NCI-H2171 treated with DMSO at 0.1 percent for 48 hours (cell line): Measurements from ENCODE around the gene SPRR3.
"Not testable (repeated sequence)": the region's sequence is repeated elsewhere in the genome, so short reads cannot be mapped to it uniquely, and the experiment has no call there.

ENCODE experiments used
- DNase-seq: peaks from one replicate; lab custom pipeline; 2025; lab: John Stamatoyannopoulos, UW

SPRR3 gene

DNA sequence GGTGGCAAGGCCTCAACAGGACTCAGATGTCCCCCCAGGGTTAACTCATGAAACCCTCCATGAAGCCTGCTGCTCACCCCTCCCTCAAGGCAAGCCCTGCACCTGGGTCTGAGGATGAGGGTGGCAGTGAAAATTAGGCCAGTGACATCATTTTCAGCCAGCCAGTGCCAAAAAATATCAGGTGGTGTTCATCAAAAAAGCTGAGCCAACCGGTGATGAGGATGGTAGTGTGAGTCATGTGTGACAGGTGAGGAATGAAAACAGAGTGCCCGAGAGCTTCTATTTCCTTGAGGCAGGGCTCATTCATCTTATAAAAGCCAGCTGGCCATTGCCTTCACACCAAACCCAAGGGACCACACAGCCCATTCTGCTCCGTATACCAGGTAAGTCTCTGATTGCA, 17.8 kb upstream of the SPRR3 start, which contains the start of gene SPRR1A:
TSS of gene SPRR1A (plus strand) at position 339 of the 400 bp plus-strand sequence. CDS start 1,150 bp downstream, outside the sequence.
- DNase-seq, result no peak

- DNase-seq, result no peak
Measured at GRCh38 chr1:152986578-152986977, 15.0 kb upstream of the SPRR3 start.

DNA sequence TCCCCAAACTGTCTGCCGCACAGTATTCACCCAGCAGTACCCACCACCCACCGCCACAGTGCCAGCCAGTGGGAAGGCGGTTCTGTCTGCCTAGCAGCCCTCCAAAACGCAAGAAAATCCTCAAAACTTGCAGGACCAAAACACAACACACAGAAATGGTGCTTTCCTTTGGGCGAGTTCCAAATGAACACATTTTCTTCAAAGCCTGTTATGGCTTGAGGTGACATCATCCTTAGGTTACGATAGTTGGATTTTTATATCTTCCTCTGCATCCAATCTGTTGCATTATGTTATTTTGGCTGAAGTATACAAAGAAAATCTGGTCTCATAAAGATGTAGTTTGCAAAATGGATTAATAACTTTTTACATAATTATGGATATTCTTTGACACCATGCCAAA, 8.4 kb upstream of the SPRR3 start:
- DNase-seq, result no peak

- no peak for DNase-seq
Measured at GRCh38 chr1:152995842-152996241, 5.7 kb upstream of the SPRR3 start.

GRCh38 chr1:152996633-152997400, 4.7 kb upstream of the SPRR3 start:
- DNase-seq, result peak; percentile 26

GRCh38 chr1:152997901-152998300, 3.6 kb upstream of the SPRR3 start:
- peak; percentile 85 for DNase-seq

DNA sequence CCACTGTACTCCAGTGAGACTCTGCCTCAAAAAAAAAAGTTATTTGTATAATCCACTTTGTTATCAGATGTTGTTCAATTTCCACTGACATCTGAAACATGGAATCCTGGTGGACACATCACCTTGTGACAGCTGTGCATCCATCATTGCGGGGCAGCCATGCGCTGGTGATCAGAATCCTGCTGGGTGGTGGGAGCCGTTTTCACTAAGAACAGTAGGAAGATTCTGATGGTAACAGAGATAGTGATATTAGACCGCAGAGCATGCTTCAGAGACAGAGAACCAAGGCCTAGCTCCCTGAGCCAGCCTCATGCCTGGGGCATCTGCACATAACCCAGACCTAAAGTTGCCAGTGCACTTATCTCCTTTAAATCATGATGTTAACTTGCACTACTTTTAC, 3.1 kb upstream of the SPRR3 start:
- no peak for DNase-seq

- no peak for DNase-seq
Measured at GRCh38 chr1:152999818-153000217, 1.7 kb upstream of the SPRR3 start.

GRCh38 chr1:153000294-153000693, 1.3 kb upstream of the SPRR3 start:
- DNase-seq, result no peak

- DNase-seq, result not testable (repeated sequence)
Measured at GRCh38 chr1:153011235-153011758, 9.7 kb downstream of the SPRR3 start.

DNA sequence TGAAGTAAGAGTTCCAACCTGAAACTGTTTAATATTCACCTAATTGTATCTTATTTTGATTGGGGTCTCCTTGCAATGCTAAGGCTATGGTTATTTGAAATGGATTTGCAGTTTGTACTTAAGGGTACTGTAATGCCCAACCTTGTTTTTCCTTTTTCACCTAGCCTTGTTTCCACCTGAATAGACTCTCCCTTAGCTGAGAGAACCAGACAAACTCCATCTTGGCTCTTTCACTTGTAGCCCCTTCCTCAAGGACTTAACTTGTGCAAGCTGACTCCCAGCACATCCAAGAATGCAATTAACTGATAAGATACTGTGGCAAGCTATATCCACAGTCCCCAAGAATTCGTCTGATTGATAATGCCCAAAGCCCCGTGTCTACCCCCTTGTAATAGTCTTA, 20.3 kb downstream of the SPRR3 start:
- not testable (repeated sequence) for DNase-seq

DNA sequence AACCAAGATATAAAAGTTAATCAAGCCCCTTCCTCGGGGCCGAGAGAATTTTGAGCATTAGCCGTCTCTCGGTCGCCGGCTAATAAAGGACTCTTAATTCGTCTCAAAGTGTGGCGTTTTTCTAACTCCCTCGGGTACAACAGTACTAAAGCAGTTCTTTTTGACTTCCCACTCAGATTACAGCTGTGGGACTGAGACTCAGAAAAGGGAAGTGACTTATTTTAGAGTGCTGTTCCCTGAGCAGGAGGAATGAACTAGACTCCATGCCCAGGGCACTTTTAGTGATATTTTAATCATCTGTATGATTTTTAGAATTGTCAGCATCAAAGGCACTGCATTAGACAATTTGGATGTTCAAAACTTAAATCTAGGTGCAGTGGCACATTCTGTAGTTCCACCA, 20.8 kb downstream of the SPRR3 start:
- DNase-seq, result not testable (repeated sequence)

DNA sequence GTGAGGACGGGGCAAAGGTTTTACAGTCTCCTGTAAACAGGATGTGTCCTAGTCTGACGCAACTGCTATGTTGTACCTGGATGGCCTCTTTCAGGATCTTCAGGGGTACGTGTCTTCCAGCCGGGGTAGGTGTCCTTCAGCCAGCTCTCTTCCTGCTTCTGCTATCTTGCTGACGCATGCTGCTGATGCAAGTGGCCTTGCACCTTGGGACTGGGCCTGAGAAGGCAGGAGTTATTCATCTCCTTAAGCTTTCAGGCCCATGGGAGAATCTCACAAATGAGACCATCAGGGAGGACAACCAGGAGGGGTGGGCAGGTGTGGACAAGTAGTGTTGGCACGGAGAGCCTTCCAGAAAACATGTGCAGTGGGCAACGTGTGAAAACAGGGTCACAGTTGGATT, 21.6 kb downstream of the SPRR3 start:
- DNase-seq, result no peak

DNA sequence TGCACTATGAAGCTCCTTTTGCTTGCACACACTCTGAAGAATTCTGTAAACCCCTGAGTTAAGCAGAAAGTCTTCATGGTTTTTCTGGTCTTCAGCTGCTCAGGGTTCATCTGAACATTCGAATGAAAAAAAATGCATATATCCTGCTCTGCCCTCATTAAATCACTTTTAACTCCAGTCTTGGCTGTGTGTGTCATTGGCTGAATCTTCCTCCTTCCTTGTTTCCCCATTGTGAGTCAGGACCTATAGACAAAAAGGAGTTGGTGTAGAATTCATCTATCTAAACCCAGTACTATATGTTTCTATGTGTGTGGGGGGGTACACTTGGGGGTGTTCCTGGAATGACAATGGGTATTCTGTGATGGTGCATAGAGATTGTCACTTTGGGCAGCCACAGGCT, 22.9 kb downstream of the SPRR3 start:
- no peak for DNase-seq

DNA sequence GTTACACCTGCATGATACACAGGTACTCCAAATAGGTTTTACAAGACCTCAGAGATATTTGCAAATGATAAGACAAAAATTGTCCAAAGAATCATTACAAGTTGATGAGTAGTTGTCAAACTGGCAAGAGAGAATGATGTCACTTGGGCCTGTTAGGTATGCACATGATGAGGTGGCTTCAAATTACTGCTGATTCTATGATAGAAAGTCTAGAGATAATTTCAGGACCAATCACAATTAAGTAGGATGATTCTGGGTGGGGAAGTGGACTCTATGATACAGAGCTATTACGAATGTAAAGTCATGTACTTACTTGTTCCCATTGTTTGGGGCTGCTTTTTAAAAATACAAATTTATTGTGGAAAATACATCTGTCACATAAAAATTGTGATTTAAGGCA, 24.2 kb downstream of the SPRR3 start:
- DNase-seq, result no peak

GRCh38 chr1:153028766-153029165, 27.2 kb downstream of the SPRR3 start:
- peak; percentile 41 for DNase-seq

- no peak for DNase-seq
Measured at GRCh38 chr1:153030895-153031294, 29.3 kb downstream of the SPRR3 start, which contains the start of gene SPRR1B. TSS of gene SPRR1B (plus strand) at chr1:153031203. CDS start at chr1:153032346, 1,143 bp downstream.

DNA sequence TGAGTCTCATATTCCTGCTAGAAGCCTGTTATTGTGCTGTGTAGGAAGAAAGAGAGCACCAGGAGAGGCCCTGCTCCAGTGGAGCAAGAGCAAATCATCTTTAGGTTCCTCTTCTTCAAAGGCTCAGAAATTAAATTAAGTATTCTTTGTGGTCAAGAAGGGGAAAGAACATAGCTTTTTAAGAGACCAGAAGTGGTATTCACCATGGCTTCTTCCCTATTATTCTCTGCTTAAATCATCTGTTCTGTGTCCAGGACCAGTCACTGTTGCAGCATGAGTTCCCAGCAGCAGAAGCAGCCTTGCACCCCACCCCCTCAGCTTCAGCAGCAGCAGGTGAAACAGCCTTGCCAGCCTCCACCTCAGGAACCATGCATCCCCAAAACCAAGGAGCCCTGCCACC, 30.5 kb downstream of the SPRR3 start:
- DNase-seq, result no peak

GRCh38 chr1:153032677-153033308, 31.2 kb downstream of the SPRR3 start:
- DNase-seq, result no peak

DNA sequence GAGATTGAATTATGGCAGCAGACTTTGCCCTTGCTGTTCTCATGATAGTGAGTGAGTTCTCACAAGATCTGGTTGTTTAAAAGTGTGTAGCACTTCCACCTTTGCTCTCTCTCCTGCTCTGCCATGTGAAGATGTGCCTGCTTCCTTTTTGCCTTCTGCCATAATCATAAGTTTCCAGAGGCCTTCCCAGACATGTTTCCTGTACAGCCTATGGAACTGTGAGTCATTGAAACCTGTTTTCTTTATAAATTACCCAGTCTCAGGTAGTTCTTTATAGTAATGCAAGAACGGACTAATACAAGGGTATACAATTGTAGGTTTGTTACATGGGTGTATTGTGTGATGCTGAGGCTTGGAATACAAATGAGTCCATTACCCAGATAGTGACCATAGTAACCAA, 33.7 kb downstream of the SPRR3 start:
- DNase-seq, result no peak

DNA sequence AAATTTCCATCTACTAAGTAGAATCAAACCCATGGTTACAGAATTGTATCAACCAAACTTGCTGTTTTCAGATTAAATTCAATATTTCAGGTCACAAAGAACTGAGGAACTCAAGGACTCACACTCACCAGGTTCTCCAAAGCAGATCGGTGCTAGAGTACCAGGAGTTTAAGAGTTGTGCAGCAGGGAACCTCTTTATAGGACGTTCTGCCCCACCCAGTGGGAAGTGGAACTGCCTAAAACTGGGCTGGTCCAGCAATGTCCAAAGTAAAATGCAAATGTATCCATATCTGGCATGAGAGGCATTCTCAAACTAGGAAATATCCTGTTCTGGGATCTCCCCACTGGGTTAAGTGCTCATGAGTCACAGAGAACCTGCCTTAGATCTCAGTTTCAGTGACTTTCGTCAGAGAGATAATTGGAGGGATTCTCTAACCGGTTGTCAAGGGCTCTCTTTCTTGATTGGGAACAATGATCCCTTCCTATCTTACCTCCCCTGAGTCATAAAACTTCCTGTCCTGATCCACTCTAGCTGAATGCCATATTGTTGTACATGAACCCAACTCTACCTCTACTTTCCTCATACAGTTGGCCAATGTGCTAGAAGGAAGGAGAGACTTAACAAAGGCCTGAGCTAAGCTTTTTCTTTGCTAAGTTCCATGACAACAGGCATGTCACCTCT, 39.5 kb downstream of the SPRR3 start, which contains the start of gene SPRR2D:
TSS of gene SPRR2D (minus strand) at position 171 of the 682 bp plus-strand sequence. CDS start 774 bp downstream, outside the sequence.
- DNase-seq, result no peak

DNA sequence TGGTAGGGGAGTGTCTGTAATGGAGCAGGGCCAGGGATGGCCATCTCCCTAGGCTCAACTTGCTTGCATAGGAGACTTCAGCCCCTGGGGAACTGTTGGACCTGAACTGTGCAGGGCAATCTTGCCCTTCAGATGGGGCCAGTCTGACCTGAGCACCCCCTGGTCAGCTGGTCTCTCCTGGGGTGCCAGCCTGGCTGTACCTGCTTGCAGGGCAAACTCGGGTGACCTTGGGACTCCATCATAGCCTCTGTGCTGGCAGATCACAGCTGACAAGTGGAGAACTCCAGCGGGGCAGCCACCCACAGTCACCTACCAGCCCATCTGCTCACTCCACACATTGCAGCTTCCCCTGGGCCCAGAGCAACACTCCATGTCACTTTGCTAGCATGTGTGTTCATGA, 47.7 kb downstream of the SPRR3 start:
- DNase-seq, result no peak
